ENCODE data around the gene MUC20.

DNA sequence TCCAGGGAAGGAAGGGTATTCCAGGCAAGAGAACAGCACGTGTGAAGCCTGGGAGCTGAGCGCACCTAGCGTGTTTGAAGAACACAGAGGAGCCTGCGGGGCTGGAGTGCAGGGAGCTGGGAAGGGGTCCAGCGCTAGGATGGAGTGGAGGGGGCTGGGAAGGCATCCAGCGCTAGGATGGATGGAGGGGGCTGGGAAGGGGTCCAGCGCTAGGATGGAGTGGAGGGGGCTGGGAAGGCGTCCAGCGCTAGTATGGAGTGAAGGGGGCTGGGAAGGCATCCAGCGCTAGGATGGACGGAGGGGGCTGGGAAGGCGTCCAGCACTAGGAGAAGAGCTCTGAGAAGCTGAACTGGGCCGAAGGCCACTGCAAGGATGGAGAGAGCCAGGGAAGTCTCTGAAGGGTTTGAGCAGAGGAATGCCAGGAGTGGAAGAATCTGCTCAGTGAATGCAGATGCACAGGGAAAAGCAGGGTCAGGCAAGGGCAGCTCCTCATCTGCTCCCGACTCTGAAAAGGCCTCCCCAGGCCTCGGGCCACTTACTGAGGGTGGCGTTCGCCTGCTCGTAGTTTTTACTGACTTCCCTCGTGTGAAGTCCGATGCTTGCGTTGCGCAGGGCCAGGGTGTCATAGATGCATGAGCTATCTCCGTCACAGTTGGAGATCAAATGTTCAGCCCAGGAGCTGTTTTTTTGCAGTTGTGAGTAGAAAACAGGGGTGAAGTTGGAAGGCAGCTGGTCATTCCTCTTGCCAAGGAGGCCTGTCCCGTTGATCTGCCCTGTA is 39.8 kb downstream of the MUC20 start:
- TF ChIP-seq, protein P1, sequence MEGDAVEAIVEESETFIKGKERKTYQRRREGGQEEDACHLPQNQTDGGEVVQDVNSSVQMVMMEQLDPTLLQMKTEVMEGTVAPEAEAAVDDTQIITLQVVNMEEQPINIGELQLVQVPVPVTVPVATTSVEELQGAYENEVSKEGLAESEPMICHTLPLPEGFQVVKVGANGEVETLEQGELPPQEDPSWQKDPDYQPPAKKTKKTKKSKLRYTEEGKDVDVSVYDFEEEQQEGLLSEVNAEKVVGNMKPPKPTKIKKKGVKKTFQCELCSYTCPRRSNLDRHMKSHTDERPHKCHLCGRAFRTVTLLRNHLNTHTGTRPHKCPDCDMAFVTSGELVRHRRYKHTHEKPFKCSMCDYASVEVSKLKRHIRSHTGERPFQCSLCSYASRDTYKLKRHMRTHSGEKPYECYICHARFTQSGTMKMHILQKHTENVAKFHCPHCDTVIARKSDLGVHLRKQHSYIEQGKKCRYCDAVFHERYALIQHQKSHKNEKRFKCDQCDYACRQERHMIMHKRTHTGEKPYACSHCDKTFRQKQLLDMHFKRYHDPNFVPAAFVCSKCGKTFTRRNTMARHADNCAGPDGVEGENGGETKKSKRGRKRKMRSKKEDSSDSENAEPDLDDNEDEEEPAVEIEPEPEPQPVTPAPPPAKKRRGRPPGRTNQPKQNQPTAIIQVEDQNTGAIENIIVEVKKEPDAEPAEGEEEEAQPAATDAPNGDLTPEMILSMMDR (conservative IDR thresholded peaks at IDR 0.05 in 1 of 2, IDR thresholded peaks at IDR 0.05 in 1 of 2; ENCODE audit: low read depth in 1 of 2, low read length in 2 of 2): no peak
- TF ChIP-seq EZH2 (IDR thresholded peaks at IDR 0.05; ENCODE audit: low read length, missing control alignments): no peak
